ENCODE data around the gene GABRB3.

- TF ChIP-seq CTCF (IDR thresholded peaks at IDR 0.05) (no peak), EP300 (IDR thresholded peaks at IDR 0.05) (no peak), POLR2A (IDR thresholded peaks at IDR 0.05) (no peak)
Measured at GRCh38 chr15:26758079-26758478, 14.8 kb downstream of the GABRB3 start.

Measured in tibial nerve (tissue), 4 donors.